HL-60 (cell line): ENCODE measurements around the gene GDA.

Source experiments
- DNase-seq, 2 experiments: peaks; one replicate each; pipeline ENCODE4 v3.0.0-alpha.2; 2010 to 2020; ENCODE audit warnings: low read depth in 1 of 2, low spot score in 1 of 2
- H3K27ac ChIP-seq: fragments of 250-450 bp; sonication (Bioruptor Pico); replicated peaks from 2 replicates; pipeline ENCODE4 v1.5.1; 2020; ENCODE audit warnings: mild to moderate bottlenecking, moderate library complexity
- H3K27me3 ChIP-seq: fragments of 250-450 bp; sonication (Bioruptor Pico); 2 replicates; pipeline ENCODE4 v1.5.1; 2021; ENCODE audit warnings: mild to moderate bottlenecking, moderate library complexity; ENCODE audit not compliant: insufficient read depth, poor library complexity, severe bottlenecking
- H3K4me3 ChIP-seq: replicated peaks from 2 replicates; pipeline ENCODE4 v1.5.1; 2011; ENCODE audit warnings: mild to moderate bottlenecking, control low read depth, low read length; ENCODE audit not compliant: insufficient read depth
- CTCF ChIP-seq: IDR thresholded peaks from one replicate; pipeline ENCODE4 v1.5.1; 2011; ENCODE audit warnings: low read length, control low read depth, inconsistent platforms; ENCODE audit not compliant: insufficient read depth
- GABPA ChIP-seq: IDR thresholded peaks from 2 replicates; pipeline ENCODE4 v1.6.1; 2012; ENCODE audit warnings: low read depth
- POLR2AphosphoS5 ChIP-seq: IDR thresholded peaks from 2 replicates; pipeline ENCODE4 v1.6.1; 2012; ENCODE audit warnings: low read depth
- REST ChIP-seq: IDR thresholded peaks from 2 replicates; pipeline ENCODE4 v1.6.1; 2012; ENCODE audit warnings: low read depth; ENCODE audit not compliant: insufficient replicate concordance
- SPI1 ChIP-seq: IDR thresholded peaks from 2 replicates; pipeline ENCODE4 v1.6.1; 2012; ENCODE audit warnings: low read depth, mild to moderate bottlenecking, borderline replicate concordance

The GDA gene

GRCh38 chr9:72173080-72173479 lies 23.8 kb downstream of the GDA start:
- H3K4me3 ChIP-seq: no peak overlapping the region
- DNase-seq: peak; percentile 45 to 50
- no peaks in the 10 kb centered on the region for H3K27me3 ChIP-seq
- H3K27ac ChIP-seq: no peak overlapping the region
- TF ChIP-seq POLR2AphosphoS5: no peak
- TF ChIP-seq GABPA: no peak
- TF ChIP-seq SPI1: peak; percentile 85
- TF ChIP-seq REST: no peak
- no peak for TF ChIP-seq CTCF

GRCh38 chr9:72185561-72185960 lies 36.3 kb downstream of the GDA start:
- DNase-seq: no peak
- no peaks in the 10 kb centered on the region for H3K27me3 ChIP-seq
- TF ChIP-seq GABPA (no peak), SPI1 (no peak), POLR2AphosphoS5 (no peak), CTCF (no peak), REST (no peak)
- H3K4me3 ChIP-seq: no peak overlapping the region
- no peak overlapping the region for H3K27ac ChIP-seq

GRCh38 chr9:72187121-72187695 lies 38.0 kb downstream of the GDA start:
- DNase-seq: no peak
- no peak overlapping the region for H3K27ac ChIP-seq
- no peak overlapping the region for H3K4me3 ChIP-seq
- no peak for TF ChIP-seq REST
- no peak for TF ChIP-seq CTCF
- no peak for TF ChIP-seq SPI1
- TF ChIP-seq POLR2AphosphoS5: no peak
- TF ChIP-seq GABPA: no peak
- no peaks in the 10 kb centered on the region for H3K27me3 ChIP-seq
